HepG2 (cell line): ENCODE results near the gene PLEKHH3. TPM values are rescaled to one million over a fixed set of nuclear protein-coding genes. Genes with fewer than 3 reads are reported as not detected.
A peak's percentile ranks its signal among the peaks of the same experiment; 100 is the strongest.

ENCODE experiments used
- CC2D1A ChIP-seq: sonication (generic); formaldehyde crosslinking; IDR thresholded peaks from 2 replicates; pipeline ENCODE4 v1.8.1; 2023; ENCODE audit warnings: mild to moderate bottlenecking, missing genetic modification reagents
- EZH2 ChIP-seq: conservative IDR thresholded peaks from 2 replicates; pipeline ENCODE4 v1.6.1; 2012; ENCODE audit warnings: mild to moderate bottlenecking, low read depth, low read length, moderate library complexity
- FOXC1 ChIP-seq: sonication (generic); formaldehyde crosslinking; IDR thresholded peaks from 2 replicates; pipeline ENCODE4 v1.8.0; 2022; ENCODE audit warnings: mild to moderate bottlenecking, missing genetic modification reagents, borderline replicate concordance
- FOXO1 ChIP-seq: sonication (generic); formaldehyde crosslinking; IDR thresholded peaks from 2 replicates; pipeline ENCODE4 v1.4.0; 2020; ENCODE audit warnings: missing genetic modification reagents
- HNRNPUL1 ChIP-seq: fragments of 200-400 bp; formaldehyde crosslinking; IDR thresholded peaks from 2 replicates; pipeline ENCODE4 v1.6.1; 2017; ENCODE audit warnings: low read depth, mild to moderate bottlenecking, low read length, moderate library complexity
- NCOA2 ChIP-seq: sonication (generic); formaldehyde crosslinking; IDR thresholded peaks from 2 replicates; pipeline ENCODE4 v1.8.0; 2022; ENCODE audit warnings: inconsistent platforms
- PCBP1 ChIP-seq: fragments of 200-400 bp; formaldehyde crosslinking; IDR thresholded peaks from 2 replicates; pipeline ENCODE4 v1.6.1; 2017; ENCODE audit warnings: mild to moderate bottlenecking, low read depth, low read length, borderline replicate concordance
- POLR2A ChIP-seq, 2 experiments: IDR thresholded peaks; 2 replicates each; pipeline ENCODE4 v1.6.1; 2011; ENCODE audit warnings: low read depth in 2 of 2, low read length in 2 of 2, mild to moderate bottlenecking in 1 of 2, moderate library complexity in 1 of 2; ENCODE audit not compliant: insufficient read depth in 1 of 2
- TBL1XR1 ChIP-seq: fragments of 150-350 bp; IDR thresholded peaks from 2 replicates; pipeline ENCODE4 v1.6.1; 2014; ENCODE audit warnings: borderline replicate concordance, low read length; ENCODE audit not compliant: partially characterized antibody
- ZBED4 ChIP-seq: sonication (generic); formaldehyde crosslinking; IDR thresholded peaks from 2 replicates; pipeline ENCODE4 v1.4.0; 2020; ENCODE audit warnings: missing genetic modification reagents, borderline replicate concordance
- ZHX1 ChIP-seq: sonication (generic); formaldehyde crosslinking; IDR thresholded peaks from 2 replicates; pipeline ENCODE4 v1.8.1; 2022; ENCODE audit warnings: low read depth, mild to moderate bottlenecking, missing genetic modification reagents
- ZNF501 ChIP-seq: sonication (generic); formaldehyde crosslinking; IDR thresholded peaks from 2 replicates; pipeline ENCODE4 v1.5.1; 2020; ENCODE audit warnings: mild to moderate bottlenecking, moderate library complexity, missing genetic modification reagents
- ZNF775 ChIP-seq: sonication (generic); formaldehyde crosslinking; IDR thresholded peaks from 2 replicates; pipeline ENCODE4 v1.4.0; 2020; ENCODE audit warnings: missing genetic modification reagents, mild to moderate bottlenecking, moderate library complexity, borderline replicate concordance
- polyA plus RNA-seq, 8 experiments: library from polyadenylated mRNA; depleted of rRNA in 3 of 8; stranded (reverse) in 7 of 8; unstranded in 1 of 8; fragments of >200 nt; fragmentation: Illumina TruSeq in 4 of 8; extraction: Trizol in 4 of 8; gene quantifications; 2 replicates each; pipeline versions ENCODE4 v1.2.1 to v1.2.3, GENCODE V29; 2011 to 2016; ENCODE audit warnings: low read depth in 4 of 8, missing spikeins in 1 of 8, mixed read lengths in 1 of 8; ENCODE audit not compliant: insufficient read depth in 1 of 8
- total RNA-seq, 5 experiments: library from RNA; depleted of rRNA; stranded (reverse); fragments of >200 nt; fragmentation: Illumina TruSeq; extraction: Trizol; gene quantifications; 2 replicates each; pipeline ENCODE4 v1.2.3, GENCODE V29; 2016; ENCODE audit warnings: low read depth in 1 of 5
- TF ChIP-seq, protein P1 (sequence below): sonication (generic); formaldehyde crosslinking; conservative IDR thresholded peaks from 2 replicates; pipeline ENCODE4 v1.8.0; 2022; ENCODE audit warnings: low read depth, missing genetic modification reagents
- TF ChIP-seq, protein P2 (sequence below): sonication (generic); formaldehyde crosslinking; IDR thresholded peaks from 2 replicates; pipeline ENCODE4 v1.5.0; 2020; ENCODE audit warnings: mild to moderate bottlenecking, missing genetic modification reagents, moderate library complexity
- TF ChIP-seq, protein P3 (sequence below): sonication (generic); formaldehyde crosslinking; IDR thresholded peaks from 2 replicates; pipeline ENCODE4 v1.5.0; 2020; ENCODE audit warnings: missing genetic modification reagents, mild to moderate bottlenecking, borderline replicate concordance

The PLEKHH3 gene
- total and polyA plus RNA-seq, 2 of the 13 experiments (the other 11 are each of a cell fraction or from before 2014, with no cell fraction given), result 6.0 to 19.9 TPM

- TF ChIP-seq, protein P1, sequence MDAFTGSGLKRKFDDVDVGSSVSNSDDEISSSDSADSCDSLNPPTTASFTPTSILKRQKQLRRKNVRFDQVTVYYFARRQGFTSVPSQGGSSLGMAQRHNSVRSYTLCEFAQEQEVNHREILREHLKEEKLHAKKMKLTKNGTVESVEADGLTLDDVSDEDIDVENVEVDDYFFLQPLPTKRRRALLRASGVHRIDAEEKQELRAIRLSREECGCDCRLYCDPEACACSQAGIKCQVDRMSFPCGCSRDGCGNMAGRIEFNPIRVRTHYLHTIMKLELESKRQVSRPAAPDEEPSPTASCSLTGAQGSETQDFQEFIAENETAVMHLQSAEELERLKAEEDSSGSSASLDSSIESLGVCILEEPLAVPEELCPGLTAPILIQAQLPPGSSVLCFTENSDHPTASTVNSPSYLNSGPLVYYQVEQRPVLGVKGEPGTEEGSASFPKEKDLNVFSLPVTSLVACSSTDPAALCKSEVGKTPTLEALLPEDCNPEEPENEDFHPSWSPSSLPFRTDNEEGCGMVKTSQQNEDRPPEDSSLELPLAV (CRISPR knock-in tag), result no peak
- no peak for TF ChIP-seq HNRNPUL1
- no peak for TF ChIP-seq ZNF775 (CRISPR knock-in tag)
- no peak for TF ChIP-seq TBL1XR1
- TF ChIP-seq EZH2, result no peak
- TF ChIP-seq ZBED4 (CRISPR knock-in tag), result no peak; the same call in none of the 2 replicates
- no peak for TF ChIP-seq ZHX1 (CRISPR knock-in tag)
- TF ChIP-seq CC2D1A (CRISPR knock-in tag), result no peak
- peak; percentile 91; the same call in 1 of the 2 replicates for TF ChIP-seq PCBP1
- TF ChIP-seq, protein P2, sequence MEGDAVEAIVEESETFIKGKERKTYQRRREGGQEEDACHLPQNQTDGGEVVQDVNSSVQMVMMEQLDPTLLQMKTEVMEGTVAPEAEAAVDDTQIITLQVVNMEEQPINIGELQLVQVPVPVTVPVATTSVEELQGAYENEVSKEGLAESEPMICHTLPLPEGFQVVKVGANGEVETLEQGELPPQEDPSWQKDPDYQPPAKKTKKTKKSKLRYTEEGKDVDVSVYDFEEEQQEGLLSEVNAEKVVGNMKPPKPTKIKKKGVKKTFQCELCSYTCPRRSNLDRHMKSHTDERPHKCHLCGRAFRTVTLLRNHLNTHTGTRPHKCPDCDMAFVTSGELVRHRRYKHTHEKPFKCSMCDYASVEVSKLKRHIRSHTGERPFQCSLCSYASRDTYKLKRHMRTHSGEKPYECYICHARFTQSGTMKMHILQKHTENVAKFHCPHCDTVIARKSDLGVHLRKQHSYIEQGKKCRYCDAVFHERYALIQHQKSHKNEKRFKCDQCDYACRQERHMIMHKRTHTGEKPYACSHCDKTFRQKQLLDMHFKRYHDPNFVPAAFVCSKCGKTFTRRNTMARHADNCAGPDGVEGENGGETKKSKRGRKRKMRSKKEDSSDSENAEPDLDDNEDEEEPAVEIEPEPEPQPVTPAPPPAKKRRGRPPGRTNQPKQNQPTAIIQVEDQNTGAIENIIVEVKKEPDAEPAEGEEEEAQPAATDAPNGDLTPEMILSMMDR (CRISPR knock-in tag), result no peak
- 0 out of 4 replicates have a peak, but pooled peaks have one; percentile 1 to 17 for TF ChIP-seq POLR2A (IDR thresholded peaks at IDR 0.05; ENCODE audit: insufficient read depth in 1 of 2, low read depth in 2 of 2, low read length in 2 of 2)
- TF ChIP-seq FOXC1 (CRISPR knock-in tag), result 0 out of 2 replicates have a peak, but pooled peaks have one; percentile 22
- TF ChIP-seq ZNF501 (CRISPR knock-in tag), result no peak; the same call in 1 of the 2 replicates
- TF ChIP-seq, protein P3, sequence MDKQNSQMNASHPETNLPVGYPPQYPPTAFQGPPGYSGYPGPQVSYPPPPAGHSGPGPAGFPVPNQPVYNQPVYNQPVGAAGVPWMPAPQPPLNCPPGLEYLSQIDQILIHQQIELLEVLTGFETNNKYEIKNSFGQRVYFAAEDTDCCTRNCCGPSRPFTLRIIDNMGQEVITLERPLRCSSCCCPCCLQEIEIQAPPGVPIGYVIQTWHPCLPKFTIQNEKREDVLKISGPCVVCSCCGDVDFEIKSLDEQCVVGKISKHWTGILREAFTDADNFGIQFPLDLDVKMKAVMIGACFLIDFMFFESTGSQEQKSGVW (CRISPR knock-in tag), result no peak
- no peak for TF ChIP-seq FOXO1 (CRISPR knock-in tag)
- TF ChIP-seq NCOA2 (CRISPR knock-in tag), result peak; percentile 49; the same call in 1 of the 2 replicates
These were observed 5.4 kb upstream of the PLEKHH3 start, which contains the start of gene CNTNAP1 (continued) for GRCh38 chr17:42681976-42682721.
